Kidney (tissue), 14 donors: Measurements from ENCODE around the gene PGAP2. TPM values are rescaled to one million over a fixed set of nuclear protein-coding genes. Genes with fewer than 3 reads are reported as not detected.
A peak's percentile ranks its signal among the peaks of the same experiment; 100 is the strongest.

ENCODE experiments used
- DNase-seq, 5 donors: peaks; one replicate each; pipeline ENCODE4 v3.0.0-alpha.2; 2013 to 2020
- FAIRE-seq: peaks from 2 replicates; lab custom pipeline; 2012; peaks lifted over from hg19 to GRCh38; lab: Jason Lieb, UNC
- H3K27ac ChIP-seq, 2 donors: one replicate each; pipeline ENCODE4 v1.7.0; 2013; ENCODE audit warnings: low read depth in 2 of 2, low read length in 2 of 2, inconsistent platforms in 1 of 2
- H3K27me3 ChIP-seq: one replicate; pipeline ENCODE4 v1.7.1; 2013; ENCODE audit warnings: low read length, inconsistent platforms; ENCODE audit not compliant: control insufficient read depth, insufficient read depth
- H3K36me3 ChIP-seq, 3 donors: one replicate each; pipeline versions ENCODE4 v1.7.0 to v1.7.1; 2013; ENCODE audit warnings: low read length in 3 of 3, control low read depth in 1 of 3, inconsistent platforms in 1 of 3; ENCODE audit not compliant: insufficient read depth in 3 of 3, control insufficient read depth in 2 of 3
- H3K4me1 ChIP-seq, 3 donors: one replicate each; pipeline versions ENCODE4 v1.7.0 to v1.7.1; 2013; ENCODE audit warnings: low read length in 3 of 3, inconsistent platforms in 1 of 3, low read depth in 1 of 3; ENCODE audit not compliant: control insufficient read depth in 2 of 3, insufficient read depth in 2 of 3
- H3K4me3 ChIP-seq, 3 donors: one replicate each; pipeline versions ENCODE4 v1.7.0 to v1.8.1; 2013; ENCODE audit warnings: low read length in 3 of 3, control low read depth in 1 of 3, inconsistent platforms in 1 of 3
- H3K9ac ChIP-seq, 3 donors: one replicate each; pipeline versions ENCODE4 v1.7.0 to v1.7.1; 2013; ENCODE audit warnings: low read length in 3 of 3, control low read depth in 1 of 3, inconsistent platforms in 1 of 3
- H3K9me3 ChIP-seq, 3 donors: one replicate each; pipeline versions ENCODE4 v1.7.0 to v1.7.1; 2013; ENCODE audit warnings: low read length in 3 of 3, control low read depth in 1 of 3, inconsistent platforms in 1 of 3; ENCODE audit not compliant: control insufficient read depth in 2 of 3, insufficient read depth in 1 of 3
- CTCF ChIP-seq: IDR thresholded peaks from 3 replicates; pipeline ENCODE4 v1.5.1; 2012; ENCODE audit warnings: mild to moderate bottlenecking, moderate library complexity, borderline replicate concordance; ENCODE audit not compliant: insufficient read depth; ENCODE audit errors: extremely low read depth
- intact Hi-C: fragments of 100-400 bp; cut with DNase I; formaldehyde crosslinking; loops from one replicate; pipeline ENCODE4 v1.11.1; 2022
- polyA plus RNA-seq: library from polyadenylated mRNA; stranded (reverse); fragments of 350-450 nt; fragmentation: Illumina TruSeq; extraction: RNeasy Lipid Tissue Mini Kit (QIAGEN cat#74804); gene quantifications from one replicate; pipeline ENCODE4 v1.2.3, GENCODE V29; 2014; ENCODE audit warnings: low read depth, low replicate concordance; ENCODE audit not compliant: insufficient read depth
- total RNA-seq: library from RNA; stranded (reverse); fragmentation: NEBNext Ultra II Directional; extraction: Animal tissue kit (Norgen Biotek cat#: 25700); gene quantifications from one replicate; pipeline ENCODE4 v1.2.1, GENCODE V29; 2021
- donor health status: control.
- donor health status: control.
- donor health status: control.
- donor health status: control.
- donor health status: control.
- donor health status: DM: yes; HTN: yes; CAD: no.
- donor health status: Normal renal cell carcinoma (clear cell type).

Gene PGAP2
- total and polyA plus RNA-seq, 2 donors from 2014 or later: 17.5 to 19.5 TPM

- intact Hi-C loops: no loop called here
- peak; percentile 41 for FAIRE-seq
Measured at GRCh38 chr11:3849297-3849874, 41.0 kb downstream of the PGAP2 start.

GRCh38 chr11:3853545-3853842 lies 45.1 kb downstream of the PGAP2 start:
- intact Hi-C loops: loop anchor here (5.0 kb wide), 1 partner anchor 219 kb away; no protein-coding TSS in a partner anchor
- Histone ChIP-seq H3K27me3 (no peaks in the 10 kb centered on the region), H3K27ac (no peak overlapping the region), H3K36me3 (no peaks in the 10 kb centered on the region), H3K9me3 (no peaks in the 10 kb centered on the region), H3K9ac (no peak overlapping the region), H3K4me3 (no peak overlapping the region), H3K4me1 (peaks cover 0 to 16% (median 5%) of the 10 kb centered on the region in 3 donors)
- FAIRE-seq: no peak
- DNase-seq: no peak
- TF ChIP-seq CTCF: no peak

More at GRCh38 chr11:3849297-3849874, 41.0 kb downstream of the PGAP2 start:
- peak in 3 of 5 donors; percentile 32 to 58 (median 33) for DNase-seq
- Histone ChIP-seq H3K27me3 (no peaks in the 10 kb centered on the region), H3K4me1 (peaks cover 0 to 1% (median 0%) of the 10 kb centered on the region in 3 donors), H3K9ac (peak overlapping the region in 1 of 3 donors; percentile 10), H3K27ac (no peak overlapping the region), H3K36me3 (no peaks in the 10 kb centered on the region), H3K4me3 (no peak overlapping the region), H3K9me3 (no peaks in the 10 kb centered on the region)
- peak; percentile 60 for TF ChIP-seq CTCF

- Histone ChIP-seq H3K9ac (peak overlapping the region in 1 of 3 donors; percentile 27), H3K4me1 (peaks cover 0 to 20% (median 10%) of the 10 kb centered on the region in 3 donors), H3K27me3 (no peaks in the 10 kb centered on the region), H3K9me3 (no peaks in the 10 kb centered on the region), H3K4me3 (peak overlapping the region in 1 of 3 donors; percentile 82), H3K36me3 (no peaks in the 10 kb centered on the region), H3K27ac (peak overlapping the region; percentile 0 to 38)
- FAIRE-seq (no peak), DNase-seq (no peak)
- intact Hi-C loops: loop anchor here (5.0 kb wide), 1 partner anchor 218 kb away; no protein-coding TSS in a partner anchor
- no peak for TF ChIP-seq CTCF
Measured at GRCh38 chr11:3853899-3854659, 45.7 kb downstream of the PGAP2 start.
